IMR-90 (cell line): ENCODE measurements around the gene VEPH1.

ENCODE experiments used
- CEBPB ChIP-seq: IDR thresholded peaks from 2 replicates; pipeline ENCODE4 v1.6.1; 2012; ENCODE audit warnings: low read depth, low read length, improper control_type of control experiment
- CHD1 ChIP-seq: IDR thresholded peaks from 2 replicates; pipeline ENCODE4 v1.6.1; 2012; ENCODE audit warnings: low read depth, low read length, improper control_type of control experiment
- ELK1 ChIP-seq: fragments of 150-350 bp; IDR thresholded peaks from 2 replicates; pipeline ENCODE4 v1.6.1; 2016; ENCODE audit warnings: low read depth, mild to moderate bottlenecking, low read length, moderate library complexity, borderline replicate concordance
- MAFK ChIP-seq: IDR thresholded peaks from 2 replicates; pipeline ENCODE4 v1.6.1; 2012; ENCODE audit warnings: low read depth, low read length, improper control_type of control experiment
- POLR2A ChIP-seq: IDR thresholded peaks from 2 replicates; pipeline ENCODE4 v1.6.1; 2012; ENCODE audit warnings: mild to moderate bottlenecking, low read depth, low read length
- RAD21 ChIP-seq: IDR thresholded peaks from 2 replicates; pipeline ENCODE4 v1.6.1; 2012; ENCODE audit warnings: low read length, improper control_type of control experiment
- RFX5 ChIP-seq: IDR thresholded peaks from 2 replicates; pipeline ENCODE4 v1.8.0; 2012; ENCODE audit warnings: low read depth, mild to moderate bottlenecking, low read length, moderate library complexity
- USF2 ChIP-seq: fragments of 150-350 bp; IDR thresholded peaks from 2 replicates; pipeline ENCODE4 v1.6.1; 2017; ENCODE audit warnings: mild to moderate bottlenecking, antibody characterized with exemption, low read length, low read depth
- TF ChIP-seq, protein P1 (sequence below): conservative IDR thresholded peaks from 2 replicates; pipeline ENCODE4 v1.5.1; 2012; ENCODE audit warnings: mild to moderate bottlenecking, low read depth, low read length, improper control_type of control experiment

DNA sequence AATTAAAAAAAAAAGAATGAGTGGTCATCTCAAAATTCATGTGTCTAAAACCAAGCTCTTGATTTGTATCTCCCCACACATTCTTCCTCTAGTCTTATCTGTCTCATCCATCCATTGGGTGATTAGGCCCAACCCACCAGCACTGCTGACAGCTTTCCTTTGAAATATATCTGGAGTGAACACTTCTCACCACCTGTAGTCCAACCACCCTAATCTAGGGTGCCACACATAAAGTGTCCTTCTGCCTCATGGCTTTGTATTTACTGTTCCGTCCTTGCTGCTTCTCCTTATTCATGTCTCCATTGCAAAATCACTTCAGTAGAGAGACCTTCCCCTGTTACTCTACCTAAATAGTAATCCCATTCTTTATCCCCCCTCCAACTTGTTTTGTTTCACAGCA, 149.0 kb downstream of the VEPH1 start:
- TF ChIP-seq, protein P1, sequence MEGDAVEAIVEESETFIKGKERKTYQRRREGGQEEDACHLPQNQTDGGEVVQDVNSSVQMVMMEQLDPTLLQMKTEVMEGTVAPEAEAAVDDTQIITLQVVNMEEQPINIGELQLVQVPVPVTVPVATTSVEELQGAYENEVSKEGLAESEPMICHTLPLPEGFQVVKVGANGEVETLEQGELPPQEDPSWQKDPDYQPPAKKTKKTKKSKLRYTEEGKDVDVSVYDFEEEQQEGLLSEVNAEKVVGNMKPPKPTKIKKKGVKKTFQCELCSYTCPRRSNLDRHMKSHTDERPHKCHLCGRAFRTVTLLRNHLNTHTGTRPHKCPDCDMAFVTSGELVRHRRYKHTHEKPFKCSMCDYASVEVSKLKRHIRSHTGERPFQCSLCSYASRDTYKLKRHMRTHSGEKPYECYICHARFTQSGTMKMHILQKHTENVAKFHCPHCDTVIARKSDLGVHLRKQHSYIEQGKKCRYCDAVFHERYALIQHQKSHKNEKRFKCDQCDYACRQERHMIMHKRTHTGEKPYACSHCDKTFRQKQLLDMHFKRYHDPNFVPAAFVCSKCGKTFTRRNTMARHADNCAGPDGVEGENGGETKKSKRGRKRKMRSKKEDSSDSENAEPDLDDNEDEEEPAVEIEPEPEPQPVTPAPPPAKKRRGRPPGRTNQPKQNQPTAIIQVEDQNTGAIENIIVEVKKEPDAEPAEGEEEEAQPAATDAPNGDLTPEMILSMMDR: no peak
- no peak for TF ChIP-seq CEBPB
- no peak for TF ChIP-seq RFX5
- no peak for TF ChIP-seq RAD21
- TF ChIP-seq POLR2A: no peak
- no peak for TF ChIP-seq MAFK
- no peak for TF ChIP-seq USF2
- TF ChIP-seq CHD1: no peak
- TF ChIP-seq ELK1: no peak
